Measurements from ENCODE around the gene BTBD3.

DNA sequence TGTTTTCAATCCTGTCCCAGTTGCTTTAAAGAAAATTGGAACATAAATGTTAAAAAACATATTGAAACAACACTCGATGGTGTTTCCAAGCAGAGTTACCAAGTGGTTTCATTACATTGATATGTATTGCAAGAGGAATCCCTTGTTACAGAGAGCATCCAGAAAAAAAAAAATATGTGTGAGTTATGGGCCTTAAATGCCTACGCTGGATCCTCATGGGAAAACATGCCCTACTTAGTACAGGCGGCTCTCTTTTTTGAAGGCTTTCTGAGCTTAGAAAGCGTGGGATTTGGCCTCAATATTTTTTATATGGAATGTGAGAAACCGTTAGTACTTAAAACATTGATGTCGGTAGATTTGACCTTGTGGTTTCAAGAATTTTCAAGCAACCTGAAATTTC is 26.1 kb downstream of the BTBD3 start:
- TF ChIP-seq TAF1 (IDR thresholded peaks at IDR 0.05; ENCODE audit: borderline replicate concordance, low read depth, low read length) (no peak), POLR2AphosphoS5 (IDR thresholded peaks at IDR 0.05; ENCODE audit: low read depth, low read length) (no peak), POLR2A (IDR thresholded peaks at IDR 0.05; ENCODE audit: low read depth, low read length) (no peak)
